DMS53 treated with DMSO at 0.1 percent for 48 hours (cell line): ENCODE results near the gene ZDHHC13.
"Not testable (repeated sequence)": the region's sequence is repeated elsewhere in the genome, so short reads cannot be mapped to it uniquely, and the experiment has no call there.

Source experiments
- DNase-seq: peaks from one replicate; lab custom pipeline; 2025; ENCODE audit not compliant: unreplicated experiment; lab: John Stamatoyannopoulos, UW

ZDHHC13 gene

DNA sequence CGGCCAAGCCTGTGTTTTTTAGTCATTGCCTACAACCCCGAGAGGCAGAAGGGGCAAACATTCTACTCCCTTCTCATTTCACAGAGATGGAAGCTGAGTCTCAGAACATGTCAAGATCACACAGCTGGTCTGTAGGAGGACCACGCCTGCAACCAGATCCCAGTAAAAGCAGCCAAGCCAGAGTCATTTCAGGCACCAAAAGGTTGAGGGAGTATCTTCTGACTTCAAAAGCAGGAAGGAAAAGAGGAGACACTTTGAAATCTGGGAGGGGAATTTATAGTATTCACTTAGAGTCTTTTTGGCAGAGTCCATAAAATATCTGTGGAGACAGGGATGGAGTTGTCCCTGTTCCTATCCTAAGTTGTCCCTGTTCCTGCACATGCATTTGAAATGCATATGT is 17.9 kb upstream of the ZDHHC13 start:
- DNase-seq: no peak

DNA sequence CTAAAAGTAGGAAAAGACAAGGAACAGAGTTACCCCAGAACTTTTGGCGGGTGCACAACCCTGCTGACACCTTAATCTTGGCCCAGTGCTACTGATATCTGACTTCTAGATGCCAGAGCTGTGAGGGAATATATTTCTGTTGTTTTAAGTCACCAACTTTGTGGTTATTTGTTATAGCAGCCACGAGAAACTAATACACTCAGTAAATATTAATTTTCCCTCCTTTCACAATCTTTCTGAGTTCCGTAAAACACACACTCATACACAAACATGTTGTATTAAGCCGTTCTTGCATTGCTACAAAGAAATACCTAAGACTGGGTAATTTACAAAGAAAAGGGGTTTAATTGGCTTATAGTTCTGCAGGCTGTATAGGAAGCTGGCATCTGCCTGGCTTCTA is 16.1 kb upstream of the ZDHHC13 start:
- no peak for DNase-seq

DNA sequence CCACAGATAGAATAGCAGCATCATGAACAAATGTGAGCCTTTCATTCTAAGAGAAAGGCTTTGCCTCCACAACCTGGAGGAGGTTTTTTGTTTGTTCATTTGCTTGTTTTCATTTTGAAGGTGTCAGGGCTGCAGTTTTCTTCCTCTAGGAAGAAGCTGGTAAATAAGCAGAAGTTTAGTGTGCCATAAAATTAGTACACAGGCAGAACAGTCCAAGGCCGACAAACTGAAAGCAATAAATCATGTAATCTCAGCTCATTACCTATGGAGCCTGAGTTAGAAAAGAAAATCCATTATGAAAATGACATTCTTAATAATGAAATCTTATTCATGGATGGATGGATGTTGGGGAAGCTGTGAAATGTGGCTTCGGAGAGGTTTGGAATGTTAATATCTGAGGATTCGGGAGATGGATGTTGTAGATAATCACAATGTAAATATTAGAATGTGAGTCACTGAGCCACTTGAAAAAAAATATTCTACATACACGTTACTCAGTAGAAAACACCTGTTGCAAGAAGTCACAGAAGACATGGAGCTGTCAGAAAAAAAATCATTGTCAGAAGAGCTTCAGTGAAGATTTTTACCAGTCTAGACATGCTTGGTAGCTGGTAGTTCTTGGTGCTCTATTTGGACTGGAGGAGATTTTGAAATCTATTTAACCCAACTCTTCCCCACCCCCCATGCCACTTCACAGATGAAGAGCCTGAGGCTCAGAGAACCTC is 15.0 kb upstream of the ZDHHC13 start:
- DNase-seq: peak; percentile 94

DNA sequence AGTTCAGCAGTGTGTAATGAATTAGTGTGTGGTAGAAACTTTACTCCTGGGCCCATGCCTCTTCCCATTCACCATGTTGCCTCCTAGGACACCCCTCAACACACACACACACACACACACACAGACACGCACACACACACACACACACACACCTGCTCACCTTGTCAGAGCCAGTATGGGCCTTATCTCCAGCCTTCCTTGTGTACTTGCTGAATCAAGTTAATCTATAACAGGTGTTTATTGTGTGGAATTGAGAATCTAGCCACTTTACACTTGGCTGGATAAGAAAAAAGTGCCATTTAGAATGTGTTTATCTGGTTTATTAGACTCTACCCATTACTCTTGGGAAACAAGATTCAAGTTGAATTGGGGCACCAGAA is 14.5 kb upstream of the ZDHHC13 start:
- DNase-seq: no peak

DNA sequence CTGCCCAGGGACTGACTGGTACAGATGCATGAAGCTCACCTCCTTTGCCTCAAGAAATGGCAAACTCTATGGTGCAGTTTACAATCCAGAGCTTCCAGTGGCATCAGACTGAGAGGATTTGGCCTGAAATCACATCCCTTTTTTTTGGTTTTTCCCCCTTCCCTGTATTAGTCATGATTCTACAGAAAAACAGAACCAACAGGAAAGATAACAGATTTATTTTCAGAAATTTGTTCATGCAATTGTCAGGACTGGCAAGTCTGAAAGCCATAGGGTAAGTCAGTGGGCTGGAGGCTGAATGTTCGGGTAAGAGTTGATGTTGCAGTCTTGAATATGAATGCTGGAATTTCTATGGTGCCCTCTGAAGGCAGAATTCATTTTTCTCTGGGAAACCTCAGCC is 12.0 kb upstream of the ZDHHC13 start:
- no peak for DNase-seq

DNA sequence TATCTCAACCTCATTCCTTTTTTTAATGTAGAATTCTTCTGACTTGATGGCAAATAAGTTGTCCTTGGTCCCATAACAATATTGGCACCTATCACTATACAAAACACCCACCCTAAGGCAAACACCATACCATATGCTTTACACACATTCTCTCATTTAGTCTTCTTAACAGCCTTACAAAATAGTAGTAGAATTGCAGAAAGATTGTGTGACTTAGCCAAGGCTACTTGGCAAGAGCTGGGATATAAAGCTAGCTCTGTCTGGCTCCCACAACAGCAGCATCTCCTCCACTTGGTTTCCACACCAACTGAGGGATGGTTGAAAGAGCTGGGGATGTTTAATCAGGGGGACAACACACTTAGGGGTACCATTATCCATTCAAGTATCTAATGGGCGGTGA is 9.8 kb upstream of the ZDHHC13 start:
- no peak for DNase-seq

DNA sequence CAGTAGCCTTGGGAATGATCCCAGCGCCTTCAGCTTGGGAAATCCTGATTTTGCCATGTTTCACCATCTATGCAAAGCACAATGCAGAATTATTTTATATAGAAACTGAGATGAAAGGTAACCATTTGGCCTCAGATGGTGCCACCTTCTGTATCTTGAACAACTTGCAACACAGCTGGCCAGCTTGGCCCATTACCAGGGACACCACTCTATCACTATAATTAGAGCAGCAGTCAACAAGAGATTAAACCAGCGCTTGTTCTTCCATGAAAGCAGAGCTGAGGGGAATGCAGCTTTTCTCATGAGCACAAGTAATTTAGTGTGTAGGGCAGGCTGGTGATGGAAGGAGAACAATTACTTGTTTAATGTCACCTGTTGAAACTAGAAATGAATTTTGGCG is 6.7 kb upstream of the ZDHHC13 start:
- DNase-seq: no peak

DNA sequence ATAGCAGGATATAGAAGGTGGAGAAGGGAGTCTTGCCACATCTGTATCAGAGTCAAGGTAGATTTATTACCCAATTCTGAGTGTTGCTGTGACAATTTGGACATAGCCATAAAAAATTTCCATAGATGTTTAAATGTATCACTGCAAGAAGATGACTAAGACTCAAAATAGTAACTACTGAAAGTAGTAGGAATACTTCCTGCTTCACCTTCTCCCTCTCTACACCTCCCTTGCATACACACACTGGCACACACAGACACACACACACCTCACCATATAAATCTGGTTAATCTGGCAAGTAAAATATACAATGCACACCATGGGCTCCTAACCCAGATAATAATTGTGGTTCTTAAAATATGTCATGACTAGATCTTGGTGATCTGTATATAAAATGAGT is 5.2 kb upstream of the ZDHHC13 start:
- no peak for DNase-seq

DNA sequence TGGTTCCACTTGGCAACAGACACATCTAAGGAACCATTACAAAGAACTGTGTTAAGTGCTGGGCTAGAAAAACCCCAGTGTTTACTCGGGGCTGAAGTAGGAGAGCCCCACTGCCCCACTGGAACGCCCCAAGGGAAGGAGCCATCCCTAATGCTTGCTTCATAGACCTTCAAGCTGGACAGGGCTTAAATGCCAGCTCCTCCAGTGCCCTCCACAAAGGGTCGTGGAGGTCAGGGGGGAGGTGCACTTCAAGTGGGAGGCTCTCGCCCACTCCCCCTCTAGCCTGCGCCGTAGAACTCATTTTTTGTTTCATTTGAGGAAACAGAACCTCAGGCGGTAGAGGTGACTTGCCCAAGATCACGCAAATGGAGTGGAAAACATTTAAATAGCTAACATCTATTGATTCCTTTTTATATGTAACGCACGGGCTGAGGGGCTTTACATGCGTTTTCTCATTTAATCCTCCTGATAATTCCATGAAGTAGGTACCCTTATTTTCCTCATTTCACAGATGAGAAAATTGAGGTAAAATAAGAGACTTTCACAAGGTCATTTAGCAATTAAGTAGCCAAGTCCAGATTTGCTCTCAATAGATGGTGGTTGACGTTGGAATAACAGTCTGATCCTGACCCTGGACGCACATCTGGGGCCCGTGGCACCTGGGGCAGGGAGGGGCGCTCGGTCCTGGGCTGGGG is 545 bp upstream of the ZDHHC13 start:
- no peak for DNase-seq

DNA sequence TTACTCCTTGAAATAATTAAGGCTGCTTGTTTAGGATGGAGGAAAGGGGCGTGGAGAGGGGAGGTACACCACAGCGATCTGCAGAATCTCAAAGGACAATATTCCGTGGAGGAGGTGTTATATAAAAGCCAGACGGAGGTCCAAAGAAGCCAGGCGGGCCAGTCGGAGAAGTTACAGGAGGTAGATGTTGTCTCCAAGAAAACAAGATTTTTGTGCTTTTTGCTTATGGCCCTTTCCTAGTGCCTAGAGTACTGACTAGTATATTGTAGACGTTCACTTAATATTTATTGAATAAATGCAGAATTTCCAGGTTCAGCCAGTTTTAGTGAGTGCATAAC is 761 bp downstream of the ZDHHC13 start:
- no peak for DNase-seq

DNA sequence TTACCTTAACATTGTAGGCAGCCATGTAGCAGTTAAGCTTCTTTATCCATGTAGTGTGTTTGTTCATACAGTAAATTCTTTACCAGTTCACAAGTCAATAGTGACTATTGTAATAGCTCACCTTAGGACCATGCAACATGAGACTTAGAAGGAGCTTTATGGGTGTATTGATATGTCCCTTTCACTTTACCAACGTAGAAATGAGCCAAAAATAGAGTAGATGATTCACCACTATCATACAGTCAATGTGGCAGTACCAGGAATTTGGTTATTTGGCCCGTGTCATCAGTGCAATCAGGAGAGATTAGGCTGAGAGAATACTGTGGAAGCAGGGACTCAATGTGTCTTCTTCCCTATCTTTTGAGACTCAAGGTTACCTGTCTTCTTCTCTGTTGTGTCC is 4.7 kb downstream of the ZDHHC13 start:
- no peak for DNase-seq

DNA sequence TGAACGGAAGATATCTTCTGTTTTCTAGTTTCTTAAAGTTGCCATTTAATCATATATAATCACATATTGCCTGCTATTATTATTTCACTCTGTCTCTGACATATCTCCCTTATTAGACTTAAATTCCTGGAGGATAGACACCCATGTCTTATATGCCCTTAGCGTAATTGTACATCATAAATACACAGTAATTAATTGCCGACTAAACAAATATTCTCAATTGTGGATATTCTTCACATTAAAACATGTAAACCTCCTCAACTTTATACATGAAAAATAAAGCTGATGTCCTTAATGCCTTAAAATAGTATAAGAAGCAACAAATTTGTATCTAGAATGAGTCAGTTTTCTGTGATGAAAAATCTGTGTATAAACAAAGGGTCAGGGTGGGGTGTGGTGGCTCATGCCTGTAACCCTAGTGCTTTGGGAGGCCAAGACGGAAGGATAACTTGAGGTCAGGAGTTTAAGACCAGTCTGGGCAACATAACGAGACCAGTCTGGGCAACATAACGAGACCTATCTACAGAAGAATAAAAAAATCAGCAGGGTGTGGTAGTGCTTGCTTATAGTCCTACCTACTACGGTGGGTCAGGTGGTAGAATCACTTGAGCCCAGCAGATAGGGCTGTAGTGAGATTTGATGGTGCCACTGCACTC is 6.1 kb downstream of the ZDHHC13 start:
- no peak for DNase-seq

DNA sequence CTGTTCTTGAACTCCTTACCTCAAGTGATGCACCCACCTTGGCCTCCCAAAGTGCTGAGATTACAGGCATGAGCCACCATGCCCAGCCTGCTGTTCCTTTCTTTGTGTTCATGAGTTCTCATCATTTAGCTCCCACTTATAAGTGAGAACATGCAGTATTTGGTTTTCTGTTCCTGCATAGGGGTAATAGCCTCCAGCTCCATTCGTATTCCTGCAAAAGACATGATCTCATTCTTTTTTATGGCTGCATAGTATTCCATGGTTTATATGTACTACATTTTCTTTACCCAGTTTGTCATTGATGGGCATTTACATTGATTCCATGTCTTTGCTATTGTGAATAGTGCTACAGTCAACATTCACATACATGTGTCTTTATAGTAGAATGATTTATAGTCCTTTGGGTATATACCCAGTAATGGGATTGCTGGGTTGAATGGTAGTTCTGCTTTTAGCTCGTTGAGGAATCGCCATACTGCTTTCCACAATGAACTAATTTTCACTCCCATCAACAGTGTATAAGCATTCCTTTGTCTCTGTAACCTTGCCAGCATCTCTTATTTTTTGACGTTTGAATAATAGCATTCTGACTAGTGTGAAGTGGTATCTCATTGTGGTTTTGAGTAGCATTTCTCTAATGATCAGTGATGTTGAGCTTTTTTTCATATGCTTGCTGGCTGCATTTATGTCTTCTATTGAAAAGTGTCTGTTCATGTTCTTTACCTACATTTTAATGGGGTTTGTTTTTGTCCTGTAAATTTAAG is 9.8 kb downstream of the ZDHHC13 start:
- not testable (repeated sequence) for DNase-seq

DNA sequence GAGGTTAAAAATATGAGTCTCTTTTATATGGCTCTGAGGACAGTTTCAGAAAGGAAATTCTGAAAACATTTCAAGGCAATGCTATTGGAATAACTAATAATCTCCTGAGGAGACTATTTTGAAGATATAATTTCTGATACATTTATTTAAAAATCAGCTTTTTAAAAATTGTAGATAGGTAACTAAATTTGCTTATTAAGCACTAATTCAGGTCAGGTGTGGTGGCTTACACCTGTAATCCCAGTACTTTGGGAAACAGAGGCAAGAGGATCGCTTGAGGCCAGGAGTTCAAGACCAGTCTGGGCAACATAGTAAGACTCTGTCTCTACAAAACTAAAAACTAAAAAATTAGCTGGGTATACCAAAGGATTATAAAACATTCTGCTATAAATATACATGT is 17.0 kb downstream of the ZDHHC13 start:
- DNase-seq: no peak

DNA sequence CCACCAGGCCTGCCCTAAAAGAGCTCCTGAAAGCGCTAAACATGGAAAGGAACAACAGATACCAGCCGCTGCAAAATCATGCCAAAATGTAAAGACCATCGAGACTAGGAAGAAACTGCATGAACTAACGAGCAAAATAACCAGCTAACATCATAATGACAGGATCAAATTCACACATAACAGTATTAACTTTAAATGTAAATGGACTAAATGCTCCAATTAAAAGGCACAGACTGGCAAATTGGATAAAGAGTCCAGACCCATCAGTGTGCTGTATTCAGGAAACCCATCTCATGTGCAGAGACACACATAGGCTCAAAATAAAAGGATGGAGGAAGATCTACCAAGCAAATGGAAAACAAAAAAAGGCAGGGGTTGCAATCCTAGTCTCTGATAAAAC is 19.9 kb downstream of the ZDHHC13 start:
- DNase-seq: not testable (repeated sequence)

DNA sequence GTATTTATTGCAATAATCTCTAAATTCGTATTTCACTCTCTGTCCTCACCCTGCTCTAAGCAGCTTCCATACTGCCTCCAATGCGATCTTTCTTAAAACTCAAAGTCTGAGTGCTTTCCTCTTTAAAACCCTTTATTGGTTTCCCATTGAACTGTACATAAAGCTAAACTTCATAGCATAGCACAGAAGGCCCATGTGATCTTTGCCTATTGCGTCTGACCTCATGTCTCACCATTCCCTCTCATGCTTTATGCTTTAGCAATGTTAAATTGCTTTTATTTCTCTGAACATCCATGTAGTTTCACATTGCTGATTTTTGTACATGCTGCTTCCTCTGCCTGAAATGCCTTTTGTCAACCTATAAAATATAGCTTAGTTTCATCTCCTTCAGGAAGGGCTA is 28.4 kb downstream of the ZDHHC13 start:
- DNase-seq: no peak

DNA sequence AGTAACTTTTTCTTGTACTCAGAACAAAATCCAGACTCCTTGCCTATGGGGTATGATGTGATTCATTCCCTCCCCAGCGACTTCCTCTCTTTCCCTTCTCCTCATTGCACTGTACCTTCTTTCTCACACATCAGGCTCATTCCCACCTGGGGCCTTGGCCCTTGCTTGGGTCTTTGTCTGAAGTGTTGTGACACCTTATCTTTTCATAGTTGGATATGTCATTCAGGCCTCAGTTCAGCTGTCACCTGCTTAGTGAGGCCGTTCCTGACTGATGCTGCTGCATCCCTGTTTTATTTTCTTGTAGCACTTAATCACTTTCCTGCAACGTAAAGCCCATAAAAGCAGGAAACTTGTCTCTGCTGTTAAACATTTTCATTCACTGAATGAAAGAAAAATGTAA is 39.9 kb downstream of the ZDHHC13 start:
- no peak for DNase-seq

DNA sequence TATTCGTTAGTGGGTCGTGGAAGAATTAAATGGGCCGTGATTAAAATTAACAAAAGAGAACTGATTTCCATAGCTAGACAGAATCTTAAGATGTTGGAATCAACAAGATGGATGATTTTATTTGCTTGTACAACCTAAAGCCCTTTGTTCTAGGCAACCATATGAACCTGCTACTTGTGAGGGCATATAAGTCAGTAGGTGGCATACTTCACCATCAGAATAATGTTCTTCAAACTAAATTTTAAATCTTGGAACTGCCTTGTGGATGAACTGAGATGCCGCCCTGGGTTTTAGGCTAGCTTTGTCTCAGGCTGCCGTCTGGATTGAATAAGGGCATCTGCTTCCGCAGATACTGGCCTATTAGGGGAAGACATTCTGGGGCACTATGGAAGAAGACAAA is 43.9 kb downstream of the ZDHHC13 start:
- DNase-seq: no peak

DNA sequence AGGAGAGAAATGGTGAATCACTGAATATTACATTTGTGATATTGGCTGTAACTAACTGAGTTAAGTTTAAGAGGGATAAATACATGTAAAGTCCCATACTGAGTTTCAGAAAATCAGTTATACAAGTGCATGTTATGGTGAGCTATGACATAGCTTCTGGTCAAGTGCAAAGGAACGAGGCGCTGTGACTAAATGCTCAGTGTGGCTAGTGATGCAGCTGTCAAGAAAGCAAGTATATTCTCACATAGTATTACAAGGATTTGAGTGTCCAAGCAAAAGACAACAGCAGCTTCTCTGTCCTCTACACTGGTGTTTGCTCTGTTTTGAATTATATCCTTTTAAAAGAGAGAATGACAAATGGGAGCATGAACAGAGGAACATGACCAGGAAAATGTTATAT is 44.7 kb downstream of the ZDHHC13 start:
- DNase-seq: no peak

DNA sequence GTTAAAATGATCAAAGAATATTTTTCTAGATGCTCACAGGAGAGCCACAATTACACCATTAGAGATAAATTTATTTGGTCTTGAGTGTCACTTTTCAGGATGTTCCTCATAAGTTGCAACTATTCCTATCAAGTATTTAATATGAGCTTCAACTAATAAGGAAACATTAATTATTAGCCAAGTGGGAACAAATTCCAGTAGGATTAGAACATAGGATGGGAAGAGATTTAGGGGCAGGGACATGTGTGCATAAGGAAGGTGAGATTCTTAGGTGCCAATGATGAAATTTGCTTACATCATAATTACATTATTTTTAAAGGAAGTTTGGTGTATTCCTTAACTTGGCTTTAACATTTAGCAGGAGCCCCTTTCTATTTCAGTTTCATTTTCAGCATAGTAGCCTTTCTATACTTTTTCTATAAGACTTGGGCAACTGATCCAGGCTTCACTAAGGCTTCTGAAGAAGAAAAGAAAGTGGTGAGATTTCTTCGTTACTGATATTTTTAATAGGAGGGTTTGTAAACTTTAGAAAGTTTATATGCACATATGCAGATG is 46.1 kb downstream of the ZDHHC13 start:
- no peak for DNase-seq

DNA sequence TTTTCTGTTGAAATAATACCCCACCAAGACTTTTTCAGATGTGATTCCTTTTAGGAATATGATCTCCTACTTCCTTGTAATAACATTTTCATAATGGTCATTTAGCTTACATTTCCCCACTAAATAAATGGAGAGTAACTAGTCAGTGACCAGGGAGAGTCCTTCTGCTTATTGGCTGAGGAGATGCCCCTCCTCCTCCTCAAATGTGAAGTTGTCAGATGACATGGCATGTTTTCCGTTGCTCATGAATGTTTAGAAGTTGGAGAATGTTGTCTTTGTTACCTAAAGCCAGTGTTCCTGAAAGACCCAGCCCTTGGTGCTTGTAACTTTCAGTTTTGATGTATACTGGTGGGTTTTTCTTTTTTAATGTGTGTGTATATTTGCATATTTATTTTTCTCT is 46.6 kb downstream of the ZDHHC13 start:
- no peak for DNase-seq
